OCI-LY1 (cell line): ENCODE measurements around the gene GRB10.

Experiments
- H2AFZ ChIP-seq: fragments of 200-600 bp; sonication (generic), shearing (Covaris generic); 2 replicates; pipeline ENCODE4 v1.6.0; 2014; ENCODE audit warnings: antibody characterized with exemption, mild to moderate bottlenecking, low read length
- H3F3A ChIP-seq: fragments of 200-600 bp; sonication (generic), shearing (Covaris generic); 2 replicates; pipeline ENCODE4 v1.6.0; 2014; ENCODE audit warnings: mild to moderate bottlenecking, antibody characterized with exemption, low read length, moderate library complexity; ENCODE audit not compliant: insufficient read depth
- H3K27ac ChIP-seq: fragments of 200-600 bp; sonication (generic); 2 replicates; pipeline ENCODE4 v1.5.1; 2014; ENCODE audit warnings: low read length, mixed run types, mild to moderate bottlenecking, low read depth; ENCODE audit not compliant: poor library complexity, severe bottlenecking
- H3K27me3 ChIP-seq: fragments of 200-600 bp; sonication (generic); 2 replicates; pipeline ENCODE4 v1.6.0; 2014; ENCODE audit warnings: antibody characterized with exemption, mild to moderate bottlenecking, low read length, moderate library complexity; ENCODE audit not compliant: insufficient read depth
- H3K36me3 ChIP-seq: fragments of 200-600 bp; sonication (generic); 2 replicates; pipeline ENCODE4 v1.6.1; 2014; ENCODE audit warnings: mild to moderate bottlenecking, antibody characterized with exemption, low read length, moderate library complexity, mixed read lengths; ENCODE audit not compliant: insufficient read depth
- H3K4me1 ChIP-seq: fragments of 200-600 bp; sonication (generic); 2 replicates; pipeline ENCODE4 v1.5.1; 2014; ENCODE audit warnings: mild to moderate bottlenecking, low read length, moderate library complexity; ENCODE audit not compliant: insufficient read depth, severe bottlenecking
- H3K4me2 ChIP-seq: fragments of 200-600 bp; sonication (generic), shearing (Covaris generic); 2 replicates; pipeline ENCODE4 v1.6.1; 2014; ENCODE audit warnings: low read length
- H3K4me3 ChIP-seq: fragments of 200-600 bp; sonication (generic); 2 replicates; pipeline ENCODE4 v1.5.1; 2014; ENCODE audit warnings: low read length, low read depth, mild to moderate bottlenecking, mixed read lengths; ENCODE audit not compliant: poor library complexity, severe bottlenecking
- H3K79me2 ChIP-seq: fragments of 200-600 bp; shearing (Covaris generic); 2 replicates; pipeline ENCODE4 v1.6.1; 2016; ENCODE audit warnings: mixed run types, low read length, mixed read lengths; ENCODE audit not compliant: insufficient read depth
- H3K9ac ChIP-seq: fragments of 200-600 bp; sonication (generic), shearing (Covaris generic); 2 replicates; pipeline ENCODE4 v1.6.1; 2014; ENCODE audit warnings: mild to moderate bottlenecking, low read length, mixed read lengths
- H3K9me2 ChIP-seq: fragments of 200-600 bp; sonication (generic), shearing (Covaris generic); 2 replicates; pipeline ENCODE4 v1.6.1; 2014; ENCODE audit warnings: low read depth, mild to moderate bottlenecking, low read length, mixed read lengths
- H3K9me3 ChIP-seq: fragments of 200-600 bp; shearing (Covaris generic); 2 replicates; pipeline ENCODE4 v1.6.1; 2014; ENCODE audit warnings: low read length, mixed read lengths
- H4K20me1 ChIP-seq: fragments of 200-600 bp; sonication (generic), shearing (Covaris generic); 2 replicates; pipeline ENCODE4 v1.6.0; 2016; ENCODE audit warnings: mild to moderate bottlenecking, low read length; ENCODE audit not compliant: insufficient read depth
- EZH2 ChIP-seq: fragments of 200-600 bp; sonication (generic), shearing (Covaris generic); IDR thresholded peaks from 2 replicates; pipeline ENCODE4 v1.8.0; 2017; ENCODE audit warnings: borderline replicate concordance, mixed run types, mild to moderate bottlenecking, antibody characterized with exemption, low read length, moderate library complexity, mixed read lengths
- TF ChIP-seq, protein P1 (sequence below): fragments of 200-600 bp; sonication (generic), shearing (Covaris generic); IDR thresholded peaks from 2 replicates; pipeline ENCODE4 v1.5.1; 2017; ENCODE audit warnings: mild to moderate bottlenecking, antibody characterized with exemption, low read length, moderate library complexity, mixed read lengths

GRB10 gene

DNA sequence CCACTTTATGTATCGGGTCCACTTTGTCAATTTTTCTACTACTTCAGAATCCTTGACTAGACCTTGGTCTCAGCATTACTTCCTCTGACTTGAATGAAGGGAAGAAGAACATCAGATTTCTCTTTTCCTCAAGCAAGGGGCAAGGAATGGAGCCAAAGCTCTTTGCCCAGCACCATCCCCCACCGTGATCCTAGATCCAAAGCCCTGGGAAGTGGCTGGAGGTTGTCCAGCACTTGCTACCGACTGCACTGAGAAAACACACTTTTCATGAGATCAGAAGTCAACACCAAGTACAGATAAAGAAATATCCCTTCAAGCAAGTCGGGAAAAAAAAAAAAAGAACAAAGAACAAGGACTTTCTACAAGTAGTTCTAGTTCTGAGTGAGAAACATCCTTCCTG lies 115.4 kb downstream of the GRB10 start:
- Histone ChIP-seq H3K4me2 (no peak overlapping the region), H3K27ac (no peak overlapping the region), H3K9ac (no peak overlapping the region), H3K27me3 (peaks cover 26% of the 10 kb centered on the region; the same call in 1 of the 2 replicates), H3K36me3 (no peaks in the 10 kb centered on the region), H3K9me2 (no peaks in the 10 kb centered on the region), H3K79me2 (no peaks in the 10 kb centered on the region), H3K4me1 (no peaks in the 10 kb centered on the region), H4K20me1 (no peaks in the 10 kb centered on the region), H3F3A (no peaks in the 10 kb centered on the region), H3K9me3 (0 out of 2 replicates have a peak, but pooled peaks cover 4% of the 10 kb centered on the region), H3K4me3 (no peak overlapping the region), H2AFZ (no peak overlapping the region)
- TF ChIP-seq, protein P1, sequence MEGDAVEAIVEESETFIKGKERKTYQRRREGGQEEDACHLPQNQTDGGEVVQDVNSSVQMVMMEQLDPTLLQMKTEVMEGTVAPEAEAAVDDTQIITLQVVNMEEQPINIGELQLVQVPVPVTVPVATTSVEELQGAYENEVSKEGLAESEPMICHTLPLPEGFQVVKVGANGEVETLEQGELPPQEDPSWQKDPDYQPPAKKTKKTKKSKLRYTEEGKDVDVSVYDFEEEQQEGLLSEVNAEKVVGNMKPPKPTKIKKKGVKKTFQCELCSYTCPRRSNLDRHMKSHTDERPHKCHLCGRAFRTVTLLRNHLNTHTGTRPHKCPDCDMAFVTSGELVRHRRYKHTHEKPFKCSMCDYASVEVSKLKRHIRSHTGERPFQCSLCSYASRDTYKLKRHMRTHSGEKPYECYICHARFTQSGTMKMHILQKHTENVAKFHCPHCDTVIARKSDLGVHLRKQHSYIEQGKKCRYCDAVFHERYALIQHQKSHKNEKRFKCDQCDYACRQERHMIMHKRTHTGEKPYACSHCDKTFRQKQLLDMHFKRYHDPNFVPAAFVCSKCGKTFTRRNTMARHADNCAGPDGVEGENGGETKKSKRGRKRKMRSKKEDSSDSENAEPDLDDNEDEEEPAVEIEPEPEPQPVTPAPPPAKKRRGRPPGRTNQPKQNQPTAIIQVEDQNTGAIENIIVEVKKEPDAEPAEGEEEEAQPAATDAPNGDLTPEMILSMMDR, result no peak
- TF ChIP-seq EZH2, result no peak

DNA sequence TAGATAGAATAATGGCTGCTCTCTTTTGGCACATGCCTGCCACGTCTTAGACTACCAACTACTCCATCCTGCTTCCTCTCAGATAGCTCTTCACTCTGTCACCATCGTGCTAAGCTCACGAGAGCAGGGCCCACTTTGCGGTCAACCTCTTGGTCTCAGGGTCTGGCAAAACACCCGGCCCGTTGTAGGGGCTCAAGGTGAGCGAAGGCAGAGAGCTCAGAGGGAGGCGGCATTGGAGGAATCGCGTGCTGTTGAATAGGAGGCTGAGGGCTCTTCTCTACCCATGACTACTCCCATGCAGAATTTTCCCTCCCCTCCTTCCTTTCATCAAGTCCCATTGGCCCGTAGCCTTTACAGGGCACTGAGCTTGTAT lies 116.6 kb downstream of the GRB10 start:
- Histone ChIP-seq H3K79me2 (no peaks in the 10 kb centered on the region), H4K20me1 (no peaks in the 10 kb centered on the region), H3K4me3 (no peak overlapping the region), H2AFZ (no peak overlapping the region), H3K4me1 (no peaks in the 10 kb centered on the region), H3K4me2 (no peak overlapping the region), H3K27me3 (peaks cover 16% of the 10 kb centered on the region; the same call in 1 of the 2 replicates), H3K9ac (no peak overlapping the region), H3K9me2 (no peaks in the 10 kb centered on the region), H3K27ac (no peak overlapping the region), H3K36me3 (no peaks in the 10 kb centered on the region), H3F3A (no peaks in the 10 kb centered on the region), H3K9me3 (0 out of 2 replicates have a peak, but pooled peaks cover 4% of the 10 kb centered on the region)
- TF ChIP-seq EZH2, result no peak
- TF ChIP-seq, protein P1, result no peak

DNA sequence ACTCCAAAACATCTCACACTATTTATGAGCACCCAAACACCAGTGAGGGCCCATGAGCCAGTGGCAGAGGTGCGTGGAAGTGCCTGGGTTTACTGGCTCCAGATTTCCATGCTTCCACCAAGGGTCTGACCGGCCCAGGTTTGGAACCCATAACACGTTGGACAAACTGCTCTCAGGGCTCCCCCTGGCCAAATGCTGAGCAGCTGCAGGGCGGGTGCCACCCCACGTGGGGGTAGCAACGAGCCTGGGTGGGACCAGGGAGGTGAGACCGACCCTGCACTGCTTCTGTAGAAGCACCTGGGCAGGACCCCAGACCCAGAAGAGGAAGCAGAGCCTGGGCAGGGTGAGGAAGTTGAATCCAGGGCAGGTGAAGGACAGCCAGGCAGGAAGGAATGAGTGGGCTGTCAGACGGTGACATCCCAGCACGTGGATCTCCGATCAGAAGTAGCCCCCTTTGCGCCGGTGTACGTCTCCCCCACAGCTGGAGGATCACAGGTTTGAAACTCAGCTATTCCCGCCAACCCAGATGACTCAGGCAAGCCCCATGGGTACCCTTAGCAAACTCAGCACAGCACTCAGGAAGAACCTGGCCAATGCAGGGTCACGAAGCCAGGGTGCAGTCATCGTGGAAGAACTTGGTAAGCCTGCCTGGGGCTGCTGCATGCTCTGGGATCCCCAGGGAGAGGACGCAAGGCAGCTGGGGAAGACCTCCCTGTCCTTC lies 117.1 kb downstream of the GRB10 start:
- Histone ChIP-seq H3K9me3 (0 out of 2 replicates have a peak, but pooled peaks cover 1% of the 10 kb centered on the region), H3K36me3 (no peaks in the 10 kb centered on the region), H3F3A (no peaks in the 10 kb centered on the region), H3K27me3 (peaks cover 16% of the 10 kb centered on the region; the same call in 1 of the 2 replicates), H3K4me1 (no peaks in the 10 kb centered on the region), H3K4me2 (no peak overlapping the region), H2AFZ (no peak overlapping the region), H3K9me2 (no peaks in the 10 kb centered on the region), H3K79me2 (no peaks in the 10 kb centered on the region), H3K27ac (no peak overlapping the region), H3K9ac (no peak overlapping the region), H4K20me1 (no peaks in the 10 kb centered on the region), H3K4me3 (no peak overlapping the region)
- no peak for TF ChIP-seq EZH2
- TF ChIP-seq, protein P1, result no peak; the same call in 1 of the 2 replicates
